Stomach (tissue), 9 donors: ENCODE measurements around the gene KCNK10. TPM values are rescaled to one million over a fixed set of nuclear protein-coding genes. Genes with fewer than 3 reads are reported as not detected.

ENCODE experiments used
- DNase-seq, 2 donors: peaks; one replicate each; pipeline versions ENCODE4 v3.0.0 to v3.0.0-alpha.2; 2013 to 2019
- H3K27ac ChIP-seq, 5 donors: fragments of 200-600 bp in 4 of 5; sonication (generic) in 4 of 5; one replicate each; pipeline ENCODE4 v1.5.1; 2013 to 2019; ENCODE audit warnings: mild to moderate bottlenecking in 1 of 5, moderate library complexity in 1 of 5
- H3K27me3 ChIP-seq, 3 donors: fragments of 200-600 bp; sonication (generic); one replicate each; pipeline ENCODE4 v1.5.1; 2017 to 2019; ENCODE audit warnings: mixed run types in 1 of 3
- H3K36me3 ChIP-seq, 4 donors: fragments of 200-600 bp; sonication (generic); 1 replicate in 3 of 4; 2 replicates in 1 of 4; pipeline ENCODE4 v1.5.1; 2016 to 2019
- H3K4me1 ChIP-seq, 4 donors: fragments of 200-600 bp; sonication (generic); one replicate each; pipeline ENCODE4 v1.5.1; 2016 to 2019
- H3K4me3 ChIP-seq, 4 donors: fragments of 200-600 bp; sonication (generic) in 3 of 4; one replicate each; pipeline ENCODE4 v1.5.1; 2016 to 2019; ENCODE audit warnings: mild to moderate bottlenecking in 1 of 4
- H3K9me3 ChIP-seq, 4 donors: fragments of 200-600 bp; sonication (generic); one replicate each; pipeline ENCODE4 v1.5.1; 2016 to 2019
- CTCF ChIP-seq, 7 experiments: fragments of 450-650 bp in 4 of 7; fragments of 200-600 bp in 3 of 7; sonication (generic) in 3 of 7; IDR thresholded peaks; one replicate each; pipeline ENCODE4 v1.5.1; 2016 to 2019; ENCODE audit warnings: antibody characterized with exemption in 7 of 7, control low read depth in 2 of 7, mild to moderate bottlenecking in 1 of 7
- EP300 ChIP-seq: sonication (generic); formaldehyde crosslinking; IDR thresholded peaks from one replicate; pipeline ENCODE4 v1.6.1; 2017; ENCODE audit warnings: antibody characterized with exemption
- POLR2A ChIP-seq, 4 donors: fragments of 450-650 bp; IDR thresholded peaks; one replicate each; pipeline ENCODE4 v1.6.1; 2016; ENCODE audit warnings: antibody characterized with exemption in 4 of 4, control low read depth in 2 of 4, mild to moderate bottlenecking in 1 of 4, moderate library complexity in 1 of 4
- POLR2AphosphoS5 ChIP-seq, 3 donors: sonication (generic); formaldehyde crosslinking; IDR thresholded peaks; one replicate each; pipeline ENCODE4 v1.6.1; 2016; ENCODE audit warnings: antibody characterized with exemption in 3 of 3
- WGBS, 5 donors: extraction: QIAGEN DNeasy Blood & Tissue Kit in 3 of 5; methylation state at CpG; one replicate each; pipeline versions ENCODE4 v1.1.5 to v1.1.7; 2013 to 2018; 5-methylcytosine and 5-hydroxymethylcytosine counted together
- intact Hi-C: fragments of 100-400 bp; cut with DNase I; formaldehyde crosslinking; loops from one replicate; pipeline ENCODE4 v1.15.1; 2023; ENCODE audit warnings: low total_unique reads
- polyA plus RNA-seq, 3 donors: library from polyadenylated mRNA; stranded (reverse); fragments of 200-250 nt; gene quantifications; one replicate each; pipeline ENCODE4 v1.2.3, GENCODE V29; 2013
- total RNA-seq, 5 donors: library from RNA; depleted of rRNA; stranded (reverse); fragments of >200 nt; gene quantifications; one replicate each; pipeline versions ENCODE4 v1.1.0 to v1.2.3, GENCODE V29; 2014 to 2016
- donor health status: healthy with polysubstance abuse.
- donor health status: Bipolar disorder and iron deficiency.
- donor health status: healthy.

KCNK10 gene
- total and polyA plus RNA-seq, 8 donors, result 0.06 to 8.7 (median 1.0) TPM; not detected in 1

GRCh38 chr14:88310021-88310420 is 13.0 kb downstream of the KCNK10 start:
- 84 to 89% (median 86%) methylated on average over 4 of the region's 4 CpGs for WGBS, 5 donors
- H3K4me1 ChIP-seq, result no peaks in the 10 kb centered on the region
- H3K36me3 ChIP-seq, result no peaks in the 10 kb centered on the region
- intact Hi-C loops, result no loop called here
- H3K27me3 ChIP-seq, result no peaks in the 10 kb centered on the region
- no peak overlapping the region for H3K27ac ChIP-seq
- H3K9me3 ChIP-seq, result peaks cover 0 to 4% (median 2%) of the 10 kb centered on the region in 4 donors
- no peak for DNase-seq
- H3K4me3 ChIP-seq, result no peak overlapping the region
- TF ChIP-seq POLR2AphosphoS5 (IDR thresholded peaks at IDR 0.05) (no peak), POLR2A (IDR thresholded peaks at IDR 0.05) (no peak), CTCF (IDR thresholded peaks at IDR 0.05) (no peak), EP300 (no peak)

GRCh38 chr14:88305528-88306322 is 17.3 kb downstream of the KCNK10 start:
- Histone ChIP-seq H3K4me3 (no peak overlapping the region), H3K4me1 (no peaks in the 10 kb centered on the region), H3K9me3 (no peaks in the 10 kb centered on the region), H3K27ac (no peak overlapping the region), H3K27me3 (no peaks in the 10 kb centered on the region), H3K36me3 (no peaks in the 10 kb centered on the region)
- intact Hi-C loops, result no loop called here
- 59 to 78% (median 69%) methylated on average over 6 of the region's 6 CpGs for WGBS, 5 donors
- TF ChIP-seq POLR2AphosphoS5 (IDR thresholded peaks at IDR 0.05), result no peak
- TF ChIP-seq EP300, result no peak
- TF ChIP-seq CTCF (IDR thresholded peaks at IDR 0.05), result no peak
- TF ChIP-seq POLR2A (IDR thresholded peaks at IDR 0.05), result no peak
- no peak for DNase-seq

GRCh38 chr14:88303041-88303440 is 20.0 kb downstream of the KCNK10 start:
- H3K27me3 ChIP-seq, result no peaks in the 10 kb centered on the region
- intact Hi-C loops, result no loop called here
- no peaks in the 10 kb centered on the region for H3K36me3 ChIP-seq
- H3K4me3 ChIP-seq, result no peak overlapping the region
- H3K9me3 ChIP-seq, result no peaks in the 10 kb centered on the region
- no peaks in the 10 kb centered on the region for H3K4me1 ChIP-seq
- DNase-seq, result no peak
- no peak overlapping the region for H3K27ac ChIP-seq
- TF ChIP-seq CTCF (IDR thresholded peaks at IDR 0.05) (no peak), POLR2A (IDR thresholded peaks at IDR 0.05) (no peak), POLR2AphosphoS5 (IDR thresholded peaks at IDR 0.05) (no peak), EP300 (no peak)
- WGBS, 5 donors, result 72 to 83% (median 78%) methylated on average over 3 of the region's 3 CpGs

- Histone ChIP-seq H3K36me3 (no peaks in the 10 kb centered on the region), H3K27me3 (no peaks in the 10 kb centered on the region), H3K4me1 (no peaks in the 10 kb centered on the region), H3K4me3 (no peak overlapping the region), H3K27ac (no peak overlapping the region), H3K9me3 (no peaks in the 10 kb centered on the region)
- intact Hi-C loops, result no loop called here
- DNase-seq, result no peak
- WGBS, 5 donors, result 85 to 89% (median 87%) methylated on average over 4 of the region's 4 CpGs
- no peak for TF ChIP-seq EP300
- TF ChIP-seq POLR2A (IDR thresholded peaks at IDR 0.05), result no peak
- no peak for TF ChIP-seq POLR2AphosphoS5 (IDR thresholded peaks at IDR 0.05)
- no peak for TF ChIP-seq CTCF (IDR thresholded peaks at IDR 0.05)
Observed at GRCh38 chr14:88301381-88301780, 21.7 kb downstream of the KCNK10 start.
